ENCODE data around the gene STOML1. TPM values are rescaled to one million over a fixed set of nuclear protein-coding genes. Genes with fewer than 3 reads are reported as not detected.

Gene STOML1
- polyA plus RNA-seq, 1 experiment, result 18.3 TPM

- CTCF ChIA-PET, result interaction anchor here (0.9 to 6.5 kb wide), 9 partner anchors 8 to 96 kb away, joined by 3 to 78 read pairs (median 7); partner anchors contain the start of gene TBC1D21
- no peak for DNase-seq (ENCODE audit: low read depth)
These were observed 39.8 kb downstream of the STOML1 start for GRCh38 chr15:73952171-73952912.

GRCh38 chr15:73951601-73952000, 40.5 kb downstream of the STOML1 start:
- ChIA-PET POLR2A (interaction anchor here (0.7 kb wide), 1 partner anchor 54 kb away, joined by 5 read pairs; no protein-coding TSS in a partner anchor), CTCF (interaction anchor here (0.6 to 6.5 kb wide), 25 partner anchors 9 to 370 kb away, joined by 3 to 78 read pairs (median 5); partner anchors contain the start of genes PML and TBC1D21)
- DNase-seq (ENCODE audit: low read depth), result no peak
- Histone ChIP-seq H3K4me3 (ENCODE audit: low read depth, low read length) (no peak overlapping the region), H3K36me3 (ENCODE audit: control insufficient read depth, insufficient read depth, low read length) (peaks cover 35% of the 10 kb centered on the region), H3K27me3 (ENCODE audit: control insufficient read depth, insufficient read depth, low read length) (no peaks in the 10 kb centered on the region)
- TF ChIP-seq, protein P1, sequence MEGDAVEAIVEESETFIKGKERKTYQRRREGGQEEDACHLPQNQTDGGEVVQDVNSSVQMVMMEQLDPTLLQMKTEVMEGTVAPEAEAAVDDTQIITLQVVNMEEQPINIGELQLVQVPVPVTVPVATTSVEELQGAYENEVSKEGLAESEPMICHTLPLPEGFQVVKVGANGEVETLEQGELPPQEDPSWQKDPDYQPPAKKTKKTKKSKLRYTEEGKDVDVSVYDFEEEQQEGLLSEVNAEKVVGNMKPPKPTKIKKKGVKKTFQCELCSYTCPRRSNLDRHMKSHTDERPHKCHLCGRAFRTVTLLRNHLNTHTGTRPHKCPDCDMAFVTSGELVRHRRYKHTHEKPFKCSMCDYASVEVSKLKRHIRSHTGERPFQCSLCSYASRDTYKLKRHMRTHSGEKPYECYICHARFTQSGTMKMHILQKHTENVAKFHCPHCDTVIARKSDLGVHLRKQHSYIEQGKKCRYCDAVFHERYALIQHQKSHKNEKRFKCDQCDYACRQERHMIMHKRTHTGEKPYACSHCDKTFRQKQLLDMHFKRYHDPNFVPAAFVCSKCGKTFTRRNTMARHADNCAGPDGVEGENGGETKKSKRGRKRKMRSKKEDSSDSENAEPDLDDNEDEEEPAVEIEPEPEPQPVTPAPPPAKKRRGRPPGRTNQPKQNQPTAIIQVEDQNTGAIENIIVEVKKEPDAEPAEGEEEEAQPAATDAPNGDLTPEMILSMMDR (IDR thresholded peaks at IDR 0.05; ENCODE audit: insufficient read depth, low read depth, low read length), result no peak

More at GRCh38 chr15:73952171-73952912, 39.8 kb downstream of the STOML1 start:
- POLR2A ChIA-PET, result no interaction called here
- Histone ChIP-seq H3K27me3 (ENCODE audit: control insufficient read depth, insufficient read depth, low read length) (no peaks in the 10 kb centered on the region), H3K4me3 (ENCODE audit: low read depth, low read length) (no peak overlapping the region), H3K36me3 (ENCODE audit: control insufficient read depth, insufficient read depth, low read length) (peaks cover 30% of the 10 kb centered on the region)
- TF ChIP-seq, protein P1 (IDR thresholded peaks at IDR 0.05; ENCODE audit: insufficient read depth, low read depth, low read length), result no peak

DNA sequence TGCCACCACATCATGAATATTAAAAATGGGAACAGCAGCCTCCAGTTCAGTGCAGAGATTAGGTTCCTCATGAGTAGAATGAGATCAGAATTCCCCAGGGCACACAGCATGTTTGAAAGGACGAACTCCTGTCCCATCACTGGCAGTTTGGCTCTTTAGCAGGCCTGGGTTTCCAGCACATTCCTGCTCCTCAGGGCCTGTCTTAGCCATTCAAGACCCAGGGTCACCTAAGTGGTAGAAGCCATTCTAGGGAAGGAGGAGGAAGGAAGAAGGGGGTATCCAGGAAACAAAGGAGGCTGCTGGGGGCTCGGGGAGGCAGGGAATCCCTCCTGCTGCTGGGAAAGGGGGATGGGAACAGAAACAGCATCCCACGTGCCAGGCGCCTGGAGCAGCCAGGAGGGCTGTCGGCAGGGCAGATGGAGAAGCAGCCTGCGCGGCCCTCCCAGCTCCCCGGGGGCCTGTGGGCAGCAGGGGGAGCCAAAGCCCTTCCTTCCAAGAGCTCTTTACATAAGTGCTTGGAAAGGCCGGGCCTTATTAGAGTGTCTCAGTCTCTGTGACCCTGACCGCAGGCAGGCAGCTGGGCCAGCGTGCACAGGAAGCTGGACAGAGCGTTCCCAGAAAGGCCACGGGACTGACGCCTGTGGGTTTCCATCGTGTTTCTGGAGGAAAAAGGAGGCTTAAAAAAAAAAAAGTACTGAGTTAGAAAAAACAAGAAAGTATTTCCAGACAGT, 41.1 kb downstream of the STOML1 start:
- TF ChIP-seq, protein P1 (IDR thresholded peaks at IDR 0.05; ENCODE audit: insufficient read depth, low read depth, low read length), result peak; percentile 91
- H3K4me3 ChIP-seq (ENCODE audit: low read depth, low read length), result no peak overlapping the region
- H3K36me3 ChIP-seq (ENCODE audit: control insufficient read depth, insufficient read depth, low read length), result peaks cover 38% of the 10 kb centered on the region
- H3K27me3 ChIP-seq (ENCODE audit: control insufficient read depth, insufficient read depth, low read length), result no peaks in the 10 kb centered on the region
- peak; percentile 93 for DNase-seq (ENCODE audit: low read depth)
- POLR2A ChIA-PET, result interaction anchor here (0.7 kb wide), 1 partner anchor 54 kb away, joined by 5 read pairs; no protein-coding TSS in a partner anchor
- CTCF ChIA-PET, result interaction anchor here (0.6 to 6.5 kb wide), 26 partner anchors 10 to 371 kb away, joined by 3 to 78 read pairs (median 5); partner anchors contain the start of genes LOXL1, PML and TBC1D21

GRCh38 chr15:73950479-73950830, 41.6 kb downstream of the STOML1 start:
- ChIA-PET POLR2A (no interaction called here), CTCF (interaction anchor here (0.9 to 6.5 kb wide), 20 partner anchors 9 to 372 kb away, joined by 3 to 78 read pairs (median 5); partner anchors contain the start of genes LOXL1 and PML)
- no peak overlapping the region for H3K4me3 ChIP-seq (ENCODE audit: low read depth, low read length)
- DNase-seq (ENCODE audit: low read depth), result no peak
- H3K27me3 ChIP-seq (ENCODE audit: control insufficient read depth, insufficient read depth, low read length), result no peaks in the 10 kb centered on the region
- TF ChIP-seq, protein P1 (IDR thresholded peaks at IDR 0.05; ENCODE audit: insufficient read depth, low read depth, low read length), result no peak
- H3K36me3 ChIP-seq (ENCODE audit: control insufficient read depth, insufficient read depth, low read length), result peaks cover 38% of the 10 kb centered on the region

DNA sequence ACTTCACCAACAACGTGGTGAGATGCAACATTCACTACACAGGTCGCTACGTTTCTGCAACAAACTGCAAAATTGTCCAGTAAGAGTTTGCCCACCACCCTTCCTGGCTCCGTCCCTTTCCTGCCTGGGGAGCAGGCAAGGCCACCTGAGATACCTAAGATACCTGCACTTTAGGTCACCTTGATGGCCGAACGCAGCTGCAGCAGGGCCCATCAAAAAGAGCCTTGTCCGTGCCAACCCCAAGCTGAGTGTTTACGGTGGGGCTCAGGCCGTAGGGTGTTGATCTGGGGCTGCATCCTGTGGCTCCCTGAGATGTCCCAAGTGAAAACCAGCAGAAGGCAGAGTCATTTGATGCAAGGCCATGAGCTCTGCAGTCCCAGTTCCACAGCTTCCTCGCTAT, 42.6 kb downstream of the STOML1 start:
- H3K4me3 ChIP-seq (ENCODE audit: low read depth, low read length), result no peak overlapping the region
- ChIA-PET POLR2A (no interaction called here), CTCF (interaction anchor here (0.8 to 6.5 kb wide), 9 partner anchors 9 to 358 kb away, joined by 3 to 78 read pairs (median 3); no protein-coding TSS in a partner anchor)
- DNase-seq (ENCODE audit: low read depth), result no peak
- no peaks in the 10 kb centered on the region for H3K27me3 ChIP-seq (ENCODE audit: control insufficient read depth, insufficient read depth, low read length)
- TF ChIP-seq, protein P1 (IDR thresholded peaks at IDR 0.05; ENCODE audit: insufficient read depth, low read depth, low read length), result no peak
- peaks cover 41% of the 10 kb centered on the region for H3K36me3 ChIP-seq (ENCODE audit: control insufficient read depth, insufficient read depth, low read length)

Data from BJ (cell line).